GM19099 (cell line): ENCODE data around the gene DDIT3.

ENCODE experiments used
- POLR2A ChIP-seq: IDR thresholded peaks from 3 replicates; pipeline ENCODE4 v1.6.1; 2011; ENCODE audit warnings: low read depth; ENCODE audit not compliant: insufficient read length; ENCODE audit errors: extremely low read depth

DDIT3 gene

GRCh38 chr12:57481671-57482070 is 38.6 kb downstream of the DDIT3 start:
- TF ChIP-seq POLR2A = no peak

- peak; percentile 30 for TF ChIP-seq POLR2A
Measured at GRCh38 chr12:57479376-57480115, 40.8 kb downstream of the DDIT3 start, which contains the start of gene ARHGAP9. Gene ARHGAP9, minus strand, starts transcription at chr12:57479866. Its CDS starts 460 bp downstream, at chr12:57479406.

- TF ChIP-seq POLR2A = no peak
Measured at GRCh38 chr12:57479043-57479375, 41.3 kb downstream of the DDIT3 start.

GRCh38 chr12:57477710-57478681 is 42.3 kb downstream of the DDIT3 start:
- TF ChIP-seq POLR2A = peak; percentile 52

- no peak for TF ChIP-seq POLR2A
Measured at GRCh38 chr12:57476993-57477709, 43.2 kb downstream of the DDIT3 start.

GRCh38 chr12:57476162-57476992 is 43.9 kb downstream of the DDIT3 start:
- TF ChIP-seq POLR2A = peak; percentile 47

GRCh38 chr12:57475271-57476161 is 44.8 kb downstream of the DDIT3 start:
- no peak for TF ChIP-seq POLR2A

- TF ChIP-seq POLR2A = no peak
Measured at GRCh38 chr12:57474862-57475261, 45.5 kb downstream of the DDIT3 start.

GRCh38 chr12:57474430-57474829 is 45.9 kb downstream of the DDIT3 start:
- no peak for TF ChIP-seq POLR2A

GRCh38 chr12:57473886-57474285 is 46.4 kb downstream of the DDIT3 start:
- no peak for TF ChIP-seq POLR2A

GRCh38 chr12:57473392-57473791 is 46.9 kb downstream of the DDIT3 start:
- TF ChIP-seq POLR2A = no peak

- TF ChIP-seq POLR2A = no peak
Measured at GRCh38 chr12:57472391-57472790, 47.9 kb downstream of the DDIT3 start.

- TF ChIP-seq POLR2A = peak; percentile 8
Measured at GRCh38 chr12:57471661-57472060, 48.7 kb downstream of the DDIT3 start.
